ENCODE data around the gene TMEM82.

The TMEM82 gene

GRCh38 chr1:15731735-15732685, 10.3 kb upstream of the TMEM82 start:
- no peak for DNase-seq (ENCODE audit: extremely low read depth, low read depth)
- TF ChIP-seq CTCF (IDR thresholded peaks at IDR 0.05; ENCODE audit: low read depth, low read length): no peak

- TF ChIP-seq CTCF (IDR thresholded peaks at IDR 0.05; ENCODE audit: low read depth, low read length): no peak
- DNase-seq (ENCODE audit: extremely low read depth, low read depth): no peak
These were observed 9.6 kb upstream of the TMEM82 start for GRCh38 chr1:15732686-15733081.

- no peak for DNase-seq (ENCODE audit: extremely low read depth, low read depth)
These were observed 9.0 kb upstream of the TMEM82 start for GRCh38 chr1:15733218-15733725.

GRCh38 chr1:15733726-15734226, 8.5 kb upstream of the TMEM82 start:
- no peak for DNase-seq (ENCODE audit: extremely low read depth, low read depth)
- TF ChIP-seq CTCF (IDR thresholded peaks at IDR 0.05; ENCODE audit: low read depth, low read length): no peak

More at GRCh38 chr1:15733218-15733725, 9.0 kb upstream of the TMEM82 start:
- no peak for TF ChIP-seq CTCF (IDR thresholded peaks at IDR 0.05; ENCODE audit: low read depth, low read length)

GRCh38 chr1:15734296-15734695, 8.0 kb upstream of the TMEM82 start:
- no peak for TF ChIP-seq CTCF (IDR thresholded peaks at IDR 0.05; ENCODE audit: low read depth, low read length)
- DNase-seq (ENCODE audit: extremely low read depth, low read depth): no peak

- DNase-seq (ENCODE audit: extremely low read depth, low read depth): no peak
- no peak for TF ChIP-seq CTCF (IDR thresholded peaks at IDR 0.05; ENCODE audit: low read depth, low read length)
These were observed 7.4 kb upstream of the TMEM82 start for GRCh38 chr1:15734901-15735300.

Measured in AG09319 (cell line).